H9 (cell line): ENCODE results near the gene PCGF3. TPM values are rescaled to one million over a fixed set of nuclear protein-coding genes. Genes with fewer than 3 reads are reported as not detected.

Experiments
- DNase-seq: peaks from one replicate; pipeline ENCODE4 v3.0.0-alpha.2; 2017
- H2AFZ ChIP-seq: one replicate; pipeline ENCODE4 v1.6.1; 2013; ENCODE audit warnings: mild to moderate bottlenecking, low read length, control low read depth, moderate library complexity
- H2AK5ac ChIP-seq: 2 replicates; pipeline ENCODE4 v1.6.1; 2013; ENCODE audit warnings: low read length, control low read depth, mixed read lengths; ENCODE audit not compliant: insufficient read length
- H2BK120ac ChIP-seq: one replicate; pipeline ENCODE4 v1.6.1; 2013; ENCODE audit warnings: low read depth, mild to moderate bottlenecking, low read length, control low read depth, inconsistent platforms; ENCODE audit not compliant: poor library complexity, severe bottlenecking
- H2BK12ac ChIP-seq: 2 replicates; pipeline ENCODE4 v1.6.1; 2013; ENCODE audit warnings: low read length, control low read depth, mixed read lengths, low read depth; ENCODE audit not compliant: insufficient read length
- H2BK15ac ChIP-seq: 2 replicates; pipeline ENCODE4 v1.6.1; 2013; ENCODE audit warnings: low read depth, low read length, control low read depth
- H2BK20ac ChIP-seq: one replicate; pipeline ENCODE4 v1.6.1; 2013; ENCODE audit warnings: low read depth, mild to moderate bottlenecking, low read length, control low read depth, inconsistent platforms; ENCODE audit not compliant: poor library complexity, severe bottlenecking
- H2BK5ac ChIP-seq: 2 replicates; pipeline ENCODE4 v1.6.1; 2013; ENCODE audit warnings: low read length, control low read depth, mixed read lengths; ENCODE audit not compliant: insufficient read length
- H3K14ac ChIP-seq: 2 replicates; pipeline ENCODE4 v1.6.1; 2013; ENCODE audit warnings: low read length, control low read depth; ENCODE audit not compliant: insufficient read depth
- H3K18ac ChIP-seq: 2 replicates; pipeline ENCODE4 v1.6.1; 2013; ENCODE audit warnings: low read depth, mild to moderate bottlenecking, mixed read lengths, low read length, control low read depth; ENCODE audit not compliant: insufficient read length
- H3K23ac ChIP-seq: 2 replicates; pipeline ENCODE4 v1.6.1; 2013; ENCODE audit warnings: low read length, control low read depth, mixed read lengths, low read depth; ENCODE audit not compliant: insufficient read length
- H3K23me2 ChIP-seq: 2 replicates; pipeline ENCODE4 v1.6.1; 2013; ENCODE audit warnings: low read depth, mild to moderate bottlenecking, mixed read lengths, low read length, control low read depth; ENCODE audit not compliant: insufficient read length, poor library complexity, severe bottlenecking
- H3K27ac ChIP-seq: 2 replicates; pipeline ENCODE4 v1.5.1; 2013; ENCODE audit warnings: low read length, control low read depth, mixed read lengths, low read depth; ENCODE audit not compliant: insufficient read length
- H3K27me3 ChIP-seq: 2 replicates; pipeline ENCODE4 v1.6.1; 2013; ENCODE audit warnings: low read length, control low read depth, inconsistent platforms; ENCODE audit not compliant: insufficient read depth
- H3K4ac ChIP-seq: 2 replicates; pipeline ENCODE4 v1.6.1; 2013; ENCODE audit warnings: low read depth, mild to moderate bottlenecking, control low read depth, inconsistent platforms, low read length, moderate library complexity
- H3K4me1 ChIP-seq: 2 replicates; pipeline ENCODE4 v1.6.1; 2013; ENCODE audit warnings: low read length, control low read depth, inconsistent platforms; ENCODE audit not compliant: insufficient read depth
- H3K4me2 ChIP-seq: 2 replicates; pipeline ENCODE4 v1.6.1; 2013; ENCODE audit warnings: low read length, control low read depth, mixed read lengths; ENCODE audit not compliant: insufficient read length, insufficient read depth
- H3K56ac ChIP-seq: 2 replicates; pipeline ENCODE4 v1.6.1; 2013; ENCODE audit warnings: low read depth, mild to moderate bottlenecking, mixed read lengths, low read length, control low read depth; ENCODE audit not compliant: insufficient read length
- H3K79me1 ChIP-seq: 2 replicates; pipeline ENCODE4 v1.6.1; 2013; ENCODE audit warnings: low read depth, mild to moderate bottlenecking, moderate library complexity, low read length, control low read depth, inconsistent platforms; ENCODE audit not compliant: insufficient read depth, poor library complexity, severe bottlenecking
- H3K79me2 ChIP-seq: 2 replicates; pipeline ENCODE4 v1.6.1; 2013; ENCODE audit warnings: low read length, control low read depth, inconsistent platforms; ENCODE audit not compliant: insufficient read depth
- H3K9ac ChIP-seq: 2 replicates; pipeline ENCODE4 v1.6.1; 2013; ENCODE audit warnings: low read length, control low read depth, mixed read lengths; ENCODE audit not compliant: insufficient read length; ENCODE audit errors: extremely low read depth
- H3K9me3 ChIP-seq: one replicate; pipeline ENCODE4 v1.6.1; 2013; ENCODE audit warnings: low read depth, low read length, inconsistent platforms; ENCODE audit not compliant: control insufficient read depth
- H3T11ph ChIP-seq: one replicate; pipeline ENCODE4 v1.6.1; 2013; ENCODE audit warnings: mild to moderate bottlenecking, low read length, control low read depth, inconsistent platforms
- H4K20me1 ChIP-seq: one replicate; pipeline ENCODE4 v1.6.1; 2013; ENCODE audit not compliant: control insufficient read depth, insufficient read length, insufficient read depth
- H4K5ac ChIP-seq: 2 replicates; pipeline ENCODE4 v1.6.1; 2013; ENCODE audit warnings: low read depth, mild to moderate bottlenecking, mixed read lengths, low read length, control low read depth; ENCODE audit not compliant: insufficient read length
- H4K8ac ChIP-seq: replicated peaks from 2 replicates; pipeline ENCODE4 v1.6.1; 2013; ENCODE audit warnings: low read length, control low read depth, mixed read lengths, low read depth; ENCODE audit not compliant: insufficient read length
- H4K91ac ChIP-seq: 2 replicates; pipeline ENCODE4 v1.6.1; 2013; ENCODE audit warnings: low read depth, mild to moderate bottlenecking, moderate library complexity, mixed read lengths, low read length, control low read depth; ENCODE audit not compliant: insufficient read length
- H3K27ac Mint-ChIP-seq, 3 experiments: 2 replicates in 2 of 3; 3 replicates in 1 of 3; pipeline ENCODE4 v1.8.0; 2020 to 2021; ENCODE audit warnings: mixed read lengths in 3 of 3, mild to moderate bottlenecking in 1 of 3, moderate library complexity in 1 of 3
- H3K27me3 Mint-ChIP-seq: 2 replicates; pipeline ENCODE4 v1.8.0; 2021; ENCODE audit warnings: low read depth, mild to moderate bottlenecking, moderate library complexity, mixed read lengths
- H3K36me3 Mint-ChIP-seq, 3 experiments: 2 replicates in 2 of 3; 3 replicates in 1 of 3; pipeline ENCODE4 v1.8.0; 2020 to 2021; ENCODE audit warnings: low read depth in 3 of 3, mixed read lengths in 3 of 3; ENCODE audit not compliant: insufficient read depth in 1 of 3
- H3K4me1 Mint-ChIP-seq, 2 experiments: 2 replicates each; pipeline ENCODE4 v1.8.0; 2020; ENCODE audit warnings: mixed read lengths in 2 of 2
- H3K4me3 Mint-ChIP-seq, 2 experiments: 2 replicates in 1 of 2; 3 replicates in 1 of 2; pipeline ENCODE4 v1.8.0; 2020 to 2021; ENCODE audit warnings: mild to moderate bottlenecking in 2 of 2, mixed read lengths in 2 of 2, moderate library complexity in 1 of 2
- H3K9me3 Mint-ChIP-seq, 2 experiments: 2 replicates in 1 of 2; 3 replicates in 1 of 2; pipeline ENCODE4 v1.8.0; 2020; ENCODE audit warnings: mild to moderate bottlenecking in 2 of 2, mixed read lengths in 2 of 2, moderate library complexity in 1 of 2
- WGBS: extraction: QIAGEN DNeasy Blood & Tissue Kit; methylation state at CpG from one replicate; pipeline ENCODE4 v1.1.7; 2013; ENCODE audit warnings: missing lambda C conversion rate, low lambda C conversion rate, mixed read lengths; ENCODE audit not compliant: insufficient read length; ENCODE audit errors: extremely low coverage; 5-methylcytosine and 5-hydroxymethylcytosine counted together
- total RNA-seq: library from RNA; stranded (reverse); gene quantifications from 2 replicates; pipeline ENCODE4 v1.2.1, GENCODE V29; 2021
- TF ChIP-seq, protein P1 (sequence below): fragments of 200-600 bp; sonication (generic); conservative IDR thresholded peaks from 3 replicates; pipeline ENCODE4 v1.8.0; 2021; ENCODE audit warnings: antibody characterized with exemption, mild to moderate bottlenecking

Gene PCGF3
- total RNA-seq, 1 experiment from 2014 or later = 43.1 TPM

DNA sequence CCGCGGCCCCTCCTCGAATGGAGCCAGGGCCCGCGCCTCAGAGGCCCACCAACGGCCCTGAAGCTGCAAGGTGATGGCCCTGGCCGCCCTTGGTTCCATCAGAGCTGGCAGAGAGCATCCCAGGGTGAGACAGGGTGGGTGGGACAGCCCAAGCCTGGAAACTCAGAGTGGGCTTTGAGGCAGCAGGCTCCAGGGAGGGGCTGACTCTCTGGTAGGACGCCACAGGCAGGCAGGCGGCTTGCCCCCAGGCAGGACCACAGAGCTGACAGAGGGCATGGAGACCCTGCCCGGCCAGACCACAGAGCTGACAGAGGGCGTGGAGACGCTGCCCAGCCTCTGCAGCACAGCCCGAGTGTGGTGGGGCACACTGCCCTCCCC lies 26.5 kb upstream of the PCGF3 start:
- WGBS = no CpG with 5 or more reads among the region's 13 CpGs
- no peak overlapping the region for H3K4me2 ChIP-seq
- no peak overlapping the region for H3K23ac ChIP-seq
- no peaks in the 10 kb centered on the region for H3K79me2 ChIP-seq
- no peak overlapping the region for H2BK15ac ChIP-seq
- H3K4me1 ChIP-seq = no peaks in the 10 kb centered on the region
- H3K9me3 ChIP-seq = no peaks in the 10 kb centered on the region
- no peaks in the 10 kb centered on the region for H4K20me1 ChIP-seq
- no peaks in the 10 kb centered on the region for H3K79me1 ChIP-seq
- no peak overlapping the region for H3K27ac Mint-ChIP-seq
- H2BK120ac ChIP-seq = no peak overlapping the region
- no peak for DNase-seq
- no peak overlapping the region for H4K5ac ChIP-seq
- H3K23me2 ChIP-seq = peaks cover 14% of the 10 kb centered on the region
- no peak overlapping the region for H3K56ac ChIP-seq
- H3K9ac ChIP-seq = no peak overlapping the region
- H2AK5ac ChIP-seq = no peak overlapping the region
- no peak overlapping the region for H2BK5ac ChIP-seq
- no peak overlapping the region for H4K8ac ChIP-seq
- no peak overlapping the region for H3K14ac ChIP-seq
- H2AFZ ChIP-seq = no peak overlapping the region
- H3K27ac ChIP-seq = no peak overlapping the region
- H3K9me3 Mint-ChIP-seq = no peaks in the 10 kb centered on the region
- H4K91ac ChIP-seq = no peak overlapping the region
- H3T11ph ChIP-seq = no peak overlapping the region
- no peak overlapping the region for H3K4me3 Mint-ChIP-seq
- no peak overlapping the region for H2BK20ac ChIP-seq
- peaks cover 11% of the 10 kb centered on the region for H3K27me3 Mint-ChIP-seq
- no peaks in the 10 kb centered on the region for H3K27me3 ChIP-seq
- no peak overlapping the region for H3K4ac ChIP-seq
- TF ChIP-seq, protein P1, sequence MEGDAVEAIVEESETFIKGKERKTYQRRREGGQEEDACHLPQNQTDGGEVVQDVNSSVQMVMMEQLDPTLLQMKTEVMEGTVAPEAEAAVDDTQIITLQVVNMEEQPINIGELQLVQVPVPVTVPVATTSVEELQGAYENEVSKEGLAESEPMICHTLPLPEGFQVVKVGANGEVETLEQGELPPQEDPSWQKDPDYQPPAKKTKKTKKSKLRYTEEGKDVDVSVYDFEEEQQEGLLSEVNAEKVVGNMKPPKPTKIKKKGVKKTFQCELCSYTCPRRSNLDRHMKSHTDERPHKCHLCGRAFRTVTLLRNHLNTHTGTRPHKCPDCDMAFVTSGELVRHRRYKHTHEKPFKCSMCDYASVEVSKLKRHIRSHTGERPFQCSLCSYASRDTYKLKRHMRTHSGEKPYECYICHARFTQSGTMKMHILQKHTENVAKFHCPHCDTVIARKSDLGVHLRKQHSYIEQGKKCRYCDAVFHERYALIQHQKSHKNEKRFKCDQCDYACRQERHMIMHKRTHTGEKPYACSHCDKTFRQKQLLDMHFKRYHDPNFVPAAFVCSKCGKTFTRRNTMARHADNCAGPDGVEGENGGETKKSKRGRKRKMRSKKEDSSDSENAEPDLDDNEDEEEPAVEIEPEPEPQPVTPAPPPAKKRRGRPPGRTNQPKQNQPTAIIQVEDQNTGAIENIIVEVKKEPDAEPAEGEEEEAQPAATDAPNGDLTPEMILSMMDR = no peak
- no peaks in the 10 kb centered on the region; a peak in 2 of 7 replicates for H3K36me3 Mint-ChIP-seq
- no peak overlapping the region for H3K18ac ChIP-seq
- no peak overlapping the region for H2BK12ac ChIP-seq
- H3K4me1 Mint-ChIP-seq = peaks cover 2 to 17% of the 10 kb centered on the region in 2 experiments
